Lower lobe of right lung (tissue), 2 donors: ENCODE data around the gene KIFC1. TPM values are rescaled to one million over a fixed set of nuclear protein-coding genes. Genes with fewer than 3 reads are reported as not detected.

Source experiments
- ATAC-seq, 2 donors: fragments of 200-7000 bp; cut with Tn5 transposase; one replicate each; pipeline ENCODE4 v1.9.1; 2020 to 2022; ENCODE audit warnings: mild to moderate bottlenecking in 2 of 2, moderate library complexity in 2 of 2
- DNase-seq: peaks from one replicate; pipeline ENCODE4 v3.0.0-alpha.2; 2020
- H3K27ac ChIP-seq: fragments of 200-600 bp; one replicate; pipeline ENCODE4 v1.8.0; 2022
- H3K27me3 ChIP-seq: fragments of 200-600 bp; one replicate; pipeline ENCODE4 v1.8.0; 2022; ENCODE audit warnings: low read depth
- H3K36me3 ChIP-seq: fragments of 200-600 bp; one replicate; pipeline ENCODE4 v1.8.0; 2022; ENCODE audit warnings: mild to moderate bottlenecking
- H3K4me1 ChIP-seq: fragments of 200-600 bp; one replicate; pipeline ENCODE4 v1.8.0; 2022
- H3K4me3 ChIP-seq: fragments of 200-600 bp; one replicate; pipeline ENCODE4 v1.8.0; 2022; ENCODE audit warnings: mild to moderate bottlenecking
- H3K9me3 ChIP-seq: fragments of 200-600 bp; one replicate; pipeline ENCODE4 v1.8.0; 2022
- intact Hi-C: fragments of 100-400 bp; cut with DNase I; formaldehyde crosslinking; loops from one replicate; pipeline ENCODE4 v1.11.0; 2022
- total RNA-seq: library from RNA; stranded (reverse); fragmentation: NEBNext Ultra II Directional; extraction: Animal tissue kit (Norgen Biotek cat#: 25700); gene quantifications from one replicate; pipeline ENCODE4 v1.2.1, GENCODE V29; 2021
- TF ChIP-seq, protein P1 (sequence below): fragments of 200-600 bp; IDR thresholded peaks from one replicate; pipeline ENCODE4 v1.8.0; 2022; ENCODE audit warnings: antibody characterized with exemption, mild to moderate bottlenecking
- donor health status: DM: no; HTN: yes; CAD: no; lungs with severe emphysema.

Gene KIFC1
- total RNA-seq, 1 donor from 2014 or later = 2.7 TPM

DNA sequence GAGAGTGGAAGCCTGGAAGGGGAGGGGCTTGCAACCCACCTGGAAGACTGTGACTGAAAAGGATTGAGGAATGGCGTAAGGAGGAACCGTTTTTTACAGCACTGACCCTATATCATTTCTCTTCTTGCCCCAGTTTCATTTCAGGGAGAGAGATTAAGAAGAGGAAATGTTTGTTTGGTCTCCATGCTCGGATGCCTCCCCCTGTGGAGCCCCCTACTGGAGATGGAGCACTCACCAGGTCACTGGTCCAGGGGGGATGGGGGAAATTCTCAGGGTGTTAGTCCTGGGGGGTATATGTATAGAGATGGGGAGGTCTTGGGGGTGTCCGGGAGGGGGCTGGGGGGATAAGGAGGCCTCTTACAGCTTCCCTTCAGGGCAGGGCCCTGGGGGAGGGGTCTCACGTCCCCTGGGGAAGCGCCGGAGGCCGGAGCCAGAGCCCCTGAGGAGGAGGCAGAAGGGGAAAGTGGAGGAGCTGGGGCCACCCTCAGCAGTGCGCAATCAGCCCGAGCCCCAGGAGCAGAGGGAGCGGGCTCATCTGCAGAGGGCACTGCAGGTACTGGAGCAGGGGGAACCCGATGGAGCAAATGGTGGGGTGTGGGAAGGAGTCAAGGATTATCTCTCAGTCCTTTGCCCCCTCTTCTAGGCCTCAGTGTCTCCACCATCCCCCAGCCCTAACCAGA is 23.1 kb downstream of the KIFC1 start:
- Histone ChIP-seq H3K9me3 (no peaks in the 10 kb centered on the region), H3K4me3 (no peak overlapping the region), H3K4me1 (peaks cover 60% of the 10 kb centered on the region), H3K27me3 (no peaks in the 10 kb centered on the region), H3K36me3 (peaks cover 46% of the 10 kb centered on the region), H3K27ac (no peak overlapping the region)
- TF ChIP-seq, protein P1, sequence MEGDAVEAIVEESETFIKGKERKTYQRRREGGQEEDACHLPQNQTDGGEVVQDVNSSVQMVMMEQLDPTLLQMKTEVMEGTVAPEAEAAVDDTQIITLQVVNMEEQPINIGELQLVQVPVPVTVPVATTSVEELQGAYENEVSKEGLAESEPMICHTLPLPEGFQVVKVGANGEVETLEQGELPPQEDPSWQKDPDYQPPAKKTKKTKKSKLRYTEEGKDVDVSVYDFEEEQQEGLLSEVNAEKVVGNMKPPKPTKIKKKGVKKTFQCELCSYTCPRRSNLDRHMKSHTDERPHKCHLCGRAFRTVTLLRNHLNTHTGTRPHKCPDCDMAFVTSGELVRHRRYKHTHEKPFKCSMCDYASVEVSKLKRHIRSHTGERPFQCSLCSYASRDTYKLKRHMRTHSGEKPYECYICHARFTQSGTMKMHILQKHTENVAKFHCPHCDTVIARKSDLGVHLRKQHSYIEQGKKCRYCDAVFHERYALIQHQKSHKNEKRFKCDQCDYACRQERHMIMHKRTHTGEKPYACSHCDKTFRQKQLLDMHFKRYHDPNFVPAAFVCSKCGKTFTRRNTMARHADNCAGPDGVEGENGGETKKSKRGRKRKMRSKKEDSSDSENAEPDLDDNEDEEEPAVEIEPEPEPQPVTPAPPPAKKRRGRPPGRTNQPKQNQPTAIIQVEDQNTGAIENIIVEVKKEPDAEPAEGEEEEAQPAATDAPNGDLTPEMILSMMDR = no peak
- ATAC-seq = no peak
- DNase-seq = no peak
- intact Hi-C loops = no loop called here

DNA sequence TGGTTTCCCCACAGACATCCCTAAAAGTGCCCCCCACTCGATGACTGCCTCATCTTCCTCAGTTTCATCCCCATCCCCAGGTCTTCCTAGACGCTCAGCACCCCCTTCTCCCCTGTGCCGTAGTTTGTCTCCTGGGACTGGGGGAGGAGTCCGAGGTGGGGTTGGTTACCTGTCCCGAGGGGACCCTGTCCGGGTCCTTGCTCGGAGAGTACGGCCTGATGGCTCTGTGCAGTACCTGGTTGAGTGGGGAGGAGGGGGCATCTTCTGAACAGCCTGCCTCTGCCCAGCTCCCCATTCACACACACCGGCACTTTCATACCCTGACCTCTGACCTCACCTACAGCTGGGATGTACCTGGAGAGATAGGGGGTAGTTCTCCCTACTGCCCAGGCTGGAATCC is 24.2 kb downstream of the KIFC1 start:
- TF ChIP-seq, protein P1 = no peak
- no peak for DNase-seq
- no peak for ATAC-seq
- no peaks in the 10 kb centered on the region for H3K27me3 ChIP-seq
- peaks cover 46% of the 10 kb centered on the region for H3K36me3 ChIP-seq
- H3K9me3 ChIP-seq = no peaks in the 10 kb centered on the region
- H3K4me1 ChIP-seq = peaks cover 60% of the 10 kb centered on the region
- peak overlapping the region; percentile 85 for H3K4me3 ChIP-seq
- no peak overlapping the region for H3K27ac ChIP-seq
- intact Hi-C loops = no loop called here

DNA sequence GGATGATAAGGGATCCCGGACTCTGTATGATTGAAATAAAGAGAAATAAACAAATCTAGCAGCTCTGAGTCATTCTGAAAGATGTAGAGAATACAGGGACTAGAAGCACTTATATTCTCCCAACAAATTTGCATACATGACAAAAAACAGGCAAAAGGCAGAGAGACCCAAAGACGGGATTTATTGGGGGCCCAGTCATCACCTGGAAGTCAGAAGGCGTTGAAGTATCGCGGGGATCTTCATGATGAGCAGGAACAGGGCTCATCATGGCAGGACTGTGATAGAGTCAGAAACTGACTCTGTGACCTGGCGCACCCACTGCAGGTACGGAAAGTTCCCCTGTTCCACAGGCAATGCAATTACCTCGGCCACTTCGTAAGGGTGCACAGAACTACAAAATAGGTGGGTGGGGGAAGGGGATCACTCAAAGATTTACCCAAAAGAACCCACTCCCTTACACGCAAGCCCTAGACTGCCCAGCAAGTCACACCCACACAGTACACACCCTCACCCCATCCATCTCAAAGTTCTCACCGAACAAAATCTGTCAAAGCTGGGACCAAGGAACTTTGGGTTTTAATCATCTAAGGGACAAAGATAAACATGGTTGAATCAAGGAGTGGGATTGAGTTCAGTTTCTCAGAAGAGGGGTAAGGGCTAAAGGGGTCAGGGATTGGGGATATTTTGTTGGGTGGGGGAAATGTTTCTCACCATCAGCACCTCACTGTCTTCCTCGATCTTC is 24.9 kb downstream of the KIFC1 start:
- DNase-seq (no peak), ATAC-seq (no peak)
- Histone ChIP-seq H3K36me3 (peaks cover 46% of the 10 kb centered on the region), H3K4me3 (peak overlapping the region; percentile 85), H3K27ac (no peak overlapping the region), H3K27me3 (no peaks in the 10 kb centered on the region), H3K4me1 (peaks cover 58% of the 10 kb centered on the region), H3K9me3 (no peaks in the 10 kb centered on the region)
- TF ChIP-seq, protein P1 = no peak
- intact Hi-C loops = no loop called here

DNA sequence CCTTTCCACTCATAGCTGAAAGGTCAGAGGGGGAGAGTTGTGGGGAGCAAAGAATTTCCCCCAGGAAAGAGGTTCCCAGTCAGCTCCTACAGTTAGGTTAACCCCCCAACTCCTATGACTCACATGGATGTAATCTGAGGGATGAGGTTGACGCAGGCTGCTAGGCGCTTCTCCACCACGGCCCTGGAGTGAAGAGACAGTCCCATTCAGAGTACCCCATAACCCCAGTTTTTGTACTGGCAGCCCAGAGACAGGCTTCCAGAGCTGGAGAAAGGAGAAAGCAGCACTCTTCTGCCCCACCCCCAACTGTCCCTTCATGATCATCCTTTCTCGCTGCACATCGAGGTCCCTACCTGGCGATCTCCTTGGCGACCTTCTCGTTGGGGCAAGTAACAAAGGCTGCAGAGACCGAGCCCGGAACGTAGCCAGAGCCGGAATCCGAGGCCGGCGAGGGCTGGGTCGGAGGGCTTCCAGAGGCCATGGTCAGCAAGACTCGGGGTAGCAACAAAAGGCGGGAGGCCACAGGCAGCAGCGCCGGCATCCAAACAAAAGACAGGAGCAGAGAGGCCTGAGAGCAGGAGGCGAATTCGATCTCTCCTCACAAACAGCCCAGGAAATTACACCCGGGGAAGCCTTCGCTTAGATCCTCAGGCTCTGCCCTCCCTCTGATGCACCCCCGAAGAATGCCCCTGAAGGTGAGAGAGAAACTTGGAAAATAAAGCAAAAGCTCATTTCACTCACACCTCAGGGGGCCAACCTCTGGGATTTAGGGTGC is 25.7 kb downstream of the KIFC1 start:
- Histone ChIP-seq H3K27me3 (no peaks in the 10 kb centered on the region), H3K4me3 (peak overlapping the region; percentile 85), H3K4me1 (peaks cover 51% of the 10 kb centered on the region), H3K36me3 (peaks cover 44% of the 10 kb centered on the region), H3K9me3 (no peaks in the 10 kb centered on the region), H3K27ac (peak overlapping the region; percentile 94)
- TF ChIP-seq, protein P1 = no peak
- DNase-seq (no peak), ATAC-seq (peak in 1 of 2 donors; percentile 9)
- intact Hi-C loops = no loop called here

DNA sequence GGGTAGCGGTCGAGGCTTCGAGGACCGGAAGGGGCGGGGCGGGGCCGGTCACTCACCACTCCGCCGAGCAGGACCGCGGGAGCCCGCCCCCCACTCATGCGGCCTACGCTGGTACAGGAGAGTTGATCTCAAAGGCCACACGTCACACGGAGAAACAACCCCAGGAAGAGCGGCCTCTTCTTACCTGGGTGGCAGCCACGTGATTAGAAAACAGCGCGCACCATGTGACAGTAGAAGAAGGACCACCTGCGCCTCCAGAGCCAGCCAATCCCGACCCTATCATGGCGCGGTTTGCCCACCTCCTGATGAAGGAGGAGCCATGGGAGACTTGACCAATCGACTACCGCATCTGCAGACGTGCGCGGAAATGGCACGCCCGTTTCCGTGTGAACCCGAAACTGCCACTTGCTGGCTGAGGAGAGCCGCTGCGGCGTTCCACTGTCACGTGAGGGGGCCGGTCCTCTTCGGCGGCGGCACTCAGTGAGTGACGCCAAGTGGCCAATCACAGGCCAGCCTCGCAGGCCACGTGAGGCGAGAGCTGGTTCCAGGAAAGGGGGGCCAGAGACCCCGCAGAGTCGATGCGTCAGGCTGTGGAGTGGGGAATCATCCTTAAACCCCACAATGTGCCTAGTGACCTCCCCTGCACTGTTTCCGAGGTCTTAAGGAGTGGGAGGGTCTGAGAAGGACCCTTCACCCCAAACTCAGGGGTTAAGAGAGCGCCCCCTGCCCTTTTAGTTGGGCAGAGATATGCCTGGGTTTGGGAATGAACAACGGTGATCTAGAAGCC is 26.5 kb downstream of the KIFC1 start, which contains the start of gene CUTA:
Gene CUTA (minus strand): TSS at position 205 of the 787 bp plus-strand sequence. CDS start 107 bp downstream, at position 98.
- Histone ChIP-seq H3K9me3 (no peaks in the 10 kb centered on the region), H3K36me3 (peaks cover 36% of the 10 kb centered on the region), H3K27ac (peak within 1 kb of the TSS; percentile 94), H3K4me1 (peaks cover 43% of the 10 kb centered on the region), H3K27me3 (no peaks in the 10 kb centered on the region), H3K4me3 (peak within 1 kb of the TSS; percentile 85)
- TF ChIP-seq, protein P1 = peak; percentile 35
- peak; percentile 97 for ATAC-seq
- intact Hi-C loops = no loop called here
- peak; percentile 100 for DNase-seq
